ENCODE measurements around the gene FCHSD1. TPM values are rescaled to one million over a fixed set of nuclear protein-coding genes. Genes with fewer than 3 reads are reported as not detected.

FCHSD1 gene
- 10.1 TPM for total RNA-seq

DNA sequence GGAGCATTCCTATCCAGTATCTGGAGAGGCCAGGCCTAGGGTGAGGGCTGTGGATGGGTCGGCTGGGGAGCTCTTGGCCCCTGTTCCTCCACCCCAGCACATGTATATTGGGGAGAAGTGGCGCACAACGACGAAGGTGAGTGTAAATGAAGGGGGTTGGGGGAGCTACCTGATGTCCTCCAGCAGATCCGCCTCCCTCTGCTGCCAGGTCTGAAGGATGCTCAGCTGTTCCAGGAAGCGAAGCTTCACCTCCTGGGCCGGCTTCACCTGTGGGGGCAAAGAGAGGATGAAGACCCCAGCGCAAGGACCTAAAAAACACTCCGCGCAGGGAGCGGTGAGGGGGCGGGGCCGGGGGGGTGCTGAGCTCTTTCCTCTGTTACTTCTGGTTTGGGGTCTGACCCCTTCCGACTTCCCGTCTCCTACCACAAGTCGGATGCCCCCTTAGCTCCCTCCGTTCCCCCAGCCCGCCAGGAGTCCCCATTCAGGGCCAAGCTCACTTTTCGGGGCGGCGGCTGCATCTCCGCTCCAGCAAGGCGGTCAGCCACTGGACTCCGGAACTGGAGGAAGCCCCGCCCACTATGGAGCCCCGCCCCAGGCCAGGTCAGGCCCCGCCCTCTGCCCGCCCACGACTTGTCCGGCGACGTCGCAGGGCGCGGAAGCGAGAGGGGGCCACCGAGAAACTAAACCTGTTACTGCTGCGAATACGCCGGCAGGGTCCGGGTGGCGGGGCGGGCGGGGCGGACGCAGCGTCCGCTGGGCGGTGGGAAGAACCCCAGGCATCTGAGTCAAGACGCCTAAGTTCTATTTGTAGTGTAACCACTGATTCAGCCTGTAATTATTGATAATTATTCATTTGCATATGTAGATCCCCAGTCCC is at the start of gene FCHSD1:
FCHSD1 (minus strand) TSS at position 568 of the 877 bp plus-strand sequence; CDS start at position 518, 50 bp downstream.
- peak; percentile 81 for DNase-seq

DNA sequence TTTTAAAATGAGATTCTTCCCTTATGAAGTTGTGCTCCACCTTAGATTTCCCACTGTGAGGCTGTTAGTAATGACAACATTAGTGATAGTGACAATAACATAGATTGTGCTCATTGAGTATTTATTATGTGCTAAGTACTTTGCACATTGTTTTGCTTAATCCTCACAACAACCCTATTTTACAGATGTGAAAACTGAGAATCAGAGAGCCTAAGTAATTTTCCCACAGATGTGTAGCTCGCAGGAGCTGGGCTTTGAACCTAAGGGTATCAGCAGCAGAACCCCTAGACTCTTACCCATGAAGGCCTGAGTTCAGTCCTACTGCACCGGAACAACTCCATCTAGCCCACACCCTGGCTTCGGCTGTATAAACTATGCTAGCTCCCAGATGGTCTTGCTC is 46.4 kb upstream of the FCHSD1 start:
- no peak for DNase-seq

DNA sequence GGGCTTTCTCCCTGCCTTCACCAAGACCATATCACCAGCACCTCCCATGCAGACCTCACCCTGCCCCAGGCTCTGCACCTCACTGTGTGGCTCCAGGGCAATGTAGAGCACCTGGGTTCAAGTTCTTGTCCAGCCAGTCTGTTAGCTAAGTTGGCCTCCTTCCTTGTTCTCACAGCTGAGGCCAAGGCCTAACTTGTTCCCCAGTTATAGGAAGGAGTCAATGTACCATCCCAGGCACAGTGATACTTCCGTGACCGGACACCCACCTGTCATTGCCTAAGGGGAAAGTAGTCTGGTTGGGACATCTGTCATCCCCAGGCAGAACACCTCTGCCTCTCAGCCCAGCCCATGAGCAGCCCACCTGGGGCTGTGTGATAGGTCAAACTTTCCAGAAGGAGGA is 45.2 kb upstream of the FCHSD1 start:
- no peak for DNase-seq

- DNase-seq: peak; percentile 68
Observed at GRCh38 chr5:141695627-141696215, 44.5 kb upstream of the FCHSD1 start.

DNA sequence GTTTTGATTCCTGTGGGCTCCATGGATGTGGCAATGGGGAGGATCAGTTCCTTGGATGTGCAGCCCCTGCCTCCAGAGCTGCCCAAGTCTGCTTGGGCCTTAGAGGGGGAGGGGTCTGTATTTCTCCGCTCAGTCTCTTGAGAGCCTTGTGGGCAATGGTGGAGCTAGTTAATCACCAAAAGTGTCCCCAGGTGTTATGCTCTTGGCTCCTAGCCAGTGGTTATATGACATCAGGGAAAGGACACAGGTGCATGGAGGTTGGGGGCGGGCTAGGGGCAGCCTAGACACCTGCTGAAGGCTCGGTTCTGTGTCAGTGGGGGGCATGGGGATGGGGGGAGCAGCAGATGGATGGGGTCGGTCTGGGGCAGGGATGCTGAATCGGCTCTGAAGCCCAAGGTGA is 43.3 kb upstream of the FCHSD1 start:
- DNase-seq: no peak

- no peak for DNase-seq
Observed at GRCh38 chr5:141692919-141693725, 41.9 kb upstream of the FCHSD1 start.

GRCh38 chr5:141692533-141692888 is 41.3 kb upstream of the FCHSD1 start:
- no peak for DNase-seq

DNA sequence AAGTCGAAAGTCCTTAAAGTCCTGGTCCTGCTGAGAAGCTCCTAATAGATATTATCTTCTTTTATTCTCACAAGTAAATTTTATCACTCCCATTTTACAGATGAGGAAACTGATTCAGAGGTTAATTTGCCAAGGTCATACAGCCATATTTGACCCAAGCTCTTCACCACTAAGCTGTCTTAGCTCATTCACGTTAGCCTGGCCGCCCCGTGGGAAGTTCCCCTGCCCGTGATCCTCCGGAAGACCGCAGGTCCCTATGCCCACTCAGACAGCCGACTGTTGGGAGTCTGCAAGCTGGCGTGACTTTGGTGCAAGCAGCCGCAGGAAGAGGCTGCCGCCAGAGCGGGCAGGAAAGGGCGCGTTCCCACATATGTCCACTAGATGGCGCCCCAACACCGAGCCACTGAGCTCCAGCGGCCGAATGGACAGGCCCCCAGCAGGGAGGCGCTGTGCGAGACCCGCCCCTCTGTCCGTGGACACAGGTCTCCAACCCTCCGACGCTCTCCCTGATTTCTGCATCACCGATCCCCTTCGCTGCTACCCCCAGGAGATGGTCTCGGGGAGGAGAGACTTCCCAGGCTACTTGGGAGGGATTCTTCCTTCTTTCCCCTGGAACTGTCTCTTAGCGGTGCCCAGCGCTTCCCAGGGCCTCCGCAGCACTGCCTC is 40.8 kb upstream of the FCHSD1 start:
- peak; percentile 91 for DNase-seq

- DNase-seq: no peak
Observed at GRCh38 chr5:141691286-141691866, 40.2 kb upstream of the FCHSD1 start.

- DNase-seq: no peak
Observed at GRCh38 chr5:141686648-141687416, 35.6 kb upstream of the FCHSD1 start.

- DNase-seq: no peak
Observed at GRCh38 chr5:141685591-141685990, 34.4 kb upstream of the FCHSD1 start.

- no peak for DNase-seq
Observed at GRCh38 chr5:141683596-141684141, 32.5 kb upstream of the FCHSD1 start.

DNA sequence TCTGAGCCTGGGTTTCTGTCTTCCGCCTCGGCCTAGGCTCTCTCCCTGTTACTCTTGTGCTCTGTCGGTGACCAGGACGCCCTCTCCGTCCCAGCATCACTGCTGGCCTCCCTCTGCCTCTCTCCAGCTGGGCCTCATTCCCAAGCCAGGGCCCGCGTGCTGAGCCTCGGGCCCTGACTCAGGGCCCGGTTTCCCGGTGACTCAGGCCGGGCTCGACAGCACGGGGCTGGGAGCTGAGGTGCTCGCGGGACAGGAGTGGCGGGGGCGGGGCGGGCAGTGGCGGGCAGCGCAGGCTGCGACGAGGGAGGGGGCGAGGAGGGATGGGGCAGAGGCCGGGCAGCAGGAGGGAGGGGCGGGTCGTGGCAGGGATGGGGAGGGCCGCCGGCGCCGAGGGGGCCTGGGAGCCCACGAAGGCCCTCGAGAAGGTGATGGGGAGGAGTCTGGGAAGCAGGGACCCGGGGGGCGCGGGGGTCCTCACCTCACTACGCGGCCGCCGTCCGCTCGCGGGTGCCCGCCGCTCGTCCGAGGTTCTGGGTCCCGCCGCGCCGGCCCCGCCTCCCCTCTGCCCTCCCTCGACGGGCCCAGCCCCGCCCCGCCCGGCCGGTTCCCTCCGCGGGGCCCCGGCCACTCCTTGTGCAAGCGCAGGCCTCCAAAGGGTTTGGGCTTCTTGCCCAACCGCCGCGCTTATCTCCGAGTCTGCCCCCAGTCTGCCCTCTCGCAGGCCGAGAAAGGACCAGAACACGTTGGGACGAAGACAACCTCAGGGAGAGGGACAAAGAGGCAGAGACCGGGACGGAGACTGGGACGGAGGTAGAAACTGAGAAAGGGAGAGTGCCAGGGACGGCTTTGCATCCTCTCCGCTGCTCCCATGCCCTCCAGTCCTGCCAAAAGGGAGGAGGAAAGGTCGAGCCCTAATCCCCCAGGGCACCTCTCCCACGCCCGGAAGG is 30.8 kb upstream of the FCHSD1 start, which contains the start of gene ARAP3:
ARAP3 (minus strand) TSS at position 536 of the 947 bp plus-strand sequence. CDS start 1,744 bp downstream, outside the sequence.
- peak; percentile 66 for DNase-seq

DNA sequence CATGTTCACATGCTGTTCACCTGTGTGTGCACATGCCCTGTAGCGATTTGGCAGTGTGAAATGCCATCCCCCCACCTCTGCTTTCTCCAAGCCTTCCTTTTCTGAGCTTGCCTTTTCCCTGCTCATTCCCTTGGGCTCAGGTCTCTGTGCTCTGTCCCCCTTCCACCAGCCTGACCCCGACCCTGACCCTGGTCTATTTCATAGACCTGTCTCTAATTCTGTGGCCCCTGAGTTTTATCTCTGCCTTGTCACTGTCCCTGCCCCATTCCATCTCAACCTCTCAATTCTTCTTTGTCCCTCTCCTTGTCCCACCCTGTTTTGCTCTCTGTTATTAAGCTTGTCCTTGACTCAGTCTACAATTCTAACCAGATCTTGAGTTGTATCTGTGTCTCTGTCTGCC is 30.1 kb upstream of the FCHSD1 start:
- no peak for DNase-seq

DNA sequence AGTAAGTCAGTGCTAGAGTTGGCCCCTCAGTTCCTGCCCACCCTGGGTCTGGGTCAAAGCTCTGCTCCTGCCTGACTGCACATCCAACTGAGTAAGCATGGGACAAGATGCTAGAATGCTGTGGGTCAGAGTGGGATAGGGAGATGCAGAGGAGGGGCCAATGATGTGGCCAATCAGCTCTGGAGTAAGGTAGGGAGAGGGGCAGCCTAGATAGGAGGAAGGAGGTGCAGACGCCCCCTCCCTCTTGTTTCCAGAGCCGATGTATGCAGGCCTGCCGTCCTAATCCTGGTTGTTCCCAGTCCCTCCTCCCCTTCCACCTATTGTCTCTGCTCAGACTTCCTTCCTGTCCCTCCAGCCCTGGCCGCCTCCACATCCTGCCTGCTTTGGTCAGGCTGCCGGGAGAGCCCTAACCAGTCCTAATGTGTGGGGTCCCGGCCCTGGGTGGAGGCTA is 29.6 kb upstream of the FCHSD1 start:
- peak; percentile 41 for DNase-seq

- no peak for DNase-seq
Observed at GRCh38 chr5:141680178-141680577, 29.0 kb upstream of the FCHSD1 start.

DNA sequence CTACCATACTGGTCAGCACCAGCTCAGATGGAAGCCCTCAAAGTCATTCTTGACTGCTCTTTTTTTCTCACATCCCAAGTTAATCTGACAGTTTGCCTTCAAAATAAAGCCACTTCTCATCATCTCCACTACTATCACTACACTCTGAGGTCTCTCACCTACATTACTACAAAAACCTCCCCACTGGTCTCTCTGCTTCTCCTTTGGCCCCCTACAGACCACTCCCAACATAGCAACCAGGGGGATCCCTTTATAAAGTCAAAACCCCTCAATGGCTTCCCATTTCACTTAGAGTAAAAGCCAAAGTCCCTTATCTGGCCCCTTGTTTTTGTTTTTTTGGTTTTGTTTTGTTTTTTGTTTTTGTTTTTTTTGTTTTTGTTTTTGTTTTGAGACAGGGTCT is 26.2 kb upstream of the FCHSD1 start:
- DNase-seq: no peak

DNA sequence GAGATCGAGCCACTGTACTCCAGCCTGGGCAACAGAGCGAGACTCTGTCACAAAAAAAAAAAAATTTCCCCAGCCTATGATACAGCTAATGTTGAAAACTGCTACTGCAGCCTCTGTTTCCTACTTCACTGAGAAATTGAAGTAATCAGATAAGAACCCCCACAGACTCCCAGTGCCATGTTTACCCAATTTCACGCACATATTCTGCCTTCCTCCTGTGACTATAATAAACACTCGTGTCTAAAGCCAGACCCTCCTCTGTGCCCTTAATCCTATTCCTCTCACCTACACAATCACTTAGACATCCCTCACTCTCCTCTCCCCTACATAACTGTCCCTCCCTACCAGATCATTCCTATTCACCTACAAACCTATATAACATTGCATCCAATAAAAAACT is 24.5 kb upstream of the FCHSD1 start:
- no peak for DNase-seq

GRCh38 chr5:141674747-141675146 is 23.5 kb upstream of the FCHSD1 start:
- no peak for DNase-seq

Measured in tongue (tissue), 2 donors.